Activated naive CD4-positive, alpha-beta T cell treated with Interleukin-2 at 50 U/mL for 16 hours (primary cell): ENCODE data around the gene SNX7.

Experiments
- DNase-seq: peaks from one replicate; pipeline ENCODE4 v3.0.0-alpha.2; 2020

The SNX7 gene

DNA sequence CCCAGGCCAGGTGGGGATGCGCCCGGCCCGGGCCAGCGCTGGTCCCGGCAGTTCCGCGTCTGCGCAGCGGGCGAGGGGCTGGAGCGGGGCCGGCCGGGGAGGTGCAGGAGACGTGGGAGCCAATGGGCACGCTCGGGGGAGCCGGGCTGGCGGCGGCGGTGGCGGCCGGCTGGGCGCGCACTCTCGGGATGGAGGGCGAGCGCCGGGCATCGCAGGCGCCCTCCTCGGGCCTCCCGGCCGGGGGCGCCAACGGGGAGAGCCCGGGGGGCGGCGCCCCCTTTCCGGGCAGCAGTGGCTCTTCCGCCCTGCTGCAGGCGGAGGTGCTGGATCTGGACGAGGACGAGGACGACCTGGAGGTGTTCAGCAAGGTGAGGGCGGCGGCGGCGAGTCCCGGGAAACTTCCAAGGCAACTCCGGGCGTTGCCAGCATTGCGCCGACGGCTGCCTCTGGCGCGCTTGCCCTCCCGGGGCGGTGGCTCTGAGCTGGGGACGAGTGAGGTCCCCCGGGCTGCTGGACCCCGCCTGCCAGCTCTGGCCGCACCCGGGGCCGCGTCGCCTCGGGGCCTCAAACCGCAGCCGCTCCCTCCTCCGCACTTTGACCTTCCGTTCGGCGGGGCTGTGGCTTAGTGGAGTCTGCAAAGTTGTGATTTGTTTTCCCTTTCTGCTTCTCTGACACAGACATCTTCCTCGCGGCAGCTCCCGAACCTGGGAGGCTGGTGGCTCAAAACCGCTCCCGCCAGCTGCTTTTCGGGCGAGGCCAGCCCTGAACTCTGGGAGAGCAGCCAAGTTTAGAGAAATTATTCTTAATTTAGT lies at the start of gene SNX7:
TSS of gene SNX7 (plus strand) at position 178 of the 812 bp plus-strand sequence. CDS start at position 189, 11 bp downstream.
- DNase-seq: peak; percentile 9

DNA sequence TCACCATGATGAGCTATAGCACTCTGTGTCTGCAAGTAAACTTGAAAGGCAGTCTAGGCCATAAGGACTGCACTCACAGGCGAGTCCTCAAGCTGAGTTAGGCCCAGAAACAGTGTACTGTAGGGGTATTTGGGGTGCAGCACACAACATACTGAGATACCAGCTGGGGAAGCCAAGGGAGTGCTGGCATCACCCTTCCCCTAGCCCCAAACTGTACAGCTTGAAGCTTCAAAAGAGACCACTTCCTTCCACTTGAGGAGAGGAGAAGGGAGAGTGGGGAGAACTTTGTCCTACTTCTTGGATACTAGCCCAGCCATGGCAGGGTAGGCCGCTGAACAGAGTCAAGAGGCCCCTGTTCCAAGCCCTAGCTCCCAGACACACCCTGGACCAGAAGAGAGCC lies 24.2 kb upstream of the SNX7 start:
- DNase-seq: no peak

DNA sequence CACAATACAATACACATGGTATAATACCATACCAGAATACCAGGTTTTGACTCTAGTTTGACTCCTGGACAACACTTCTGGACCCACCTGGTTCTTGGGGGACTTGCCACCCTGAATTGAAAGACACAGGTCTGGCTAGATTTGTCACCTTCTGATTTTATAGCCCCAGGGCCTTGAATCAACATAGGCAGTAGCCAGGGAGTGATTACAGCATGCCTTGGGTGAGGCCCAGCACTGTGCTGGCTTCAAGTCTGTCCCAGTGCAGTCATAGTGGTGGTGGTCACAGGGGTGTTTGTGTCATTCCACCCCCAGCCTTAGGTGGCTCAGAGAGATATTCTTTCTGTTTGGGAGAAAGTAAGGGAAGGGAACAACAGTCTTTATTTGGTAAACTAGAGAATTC lies 23.3 kb upstream of the SNX7 start:
- DNase-seq: no peak

DNA sequence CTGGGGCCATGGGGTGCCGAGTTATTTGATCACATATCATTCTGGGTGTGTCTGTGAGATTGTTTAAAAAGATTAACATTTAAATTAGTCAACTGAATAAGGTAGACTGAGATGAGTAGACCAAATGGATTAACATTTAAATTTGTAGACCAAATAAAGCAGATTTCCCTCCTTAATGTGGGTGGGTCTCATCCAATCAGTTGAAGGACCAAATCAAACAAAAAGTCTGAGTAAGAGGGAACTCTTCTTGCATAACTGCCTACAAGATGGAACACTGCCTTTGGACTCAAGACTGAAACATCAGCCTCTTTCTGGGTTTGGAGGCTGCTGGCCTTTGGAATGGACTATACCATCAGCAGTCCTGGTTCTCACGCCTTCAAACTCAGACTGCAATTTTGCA lies 17.0 kb upstream of the SNX7 start:
- DNase-seq: no peak

- DNase-seq: no peak
Observed at GRCh38 chr1:98651116-98651632, 10.3 kb upstream of the SNX7 start.

DNA sequence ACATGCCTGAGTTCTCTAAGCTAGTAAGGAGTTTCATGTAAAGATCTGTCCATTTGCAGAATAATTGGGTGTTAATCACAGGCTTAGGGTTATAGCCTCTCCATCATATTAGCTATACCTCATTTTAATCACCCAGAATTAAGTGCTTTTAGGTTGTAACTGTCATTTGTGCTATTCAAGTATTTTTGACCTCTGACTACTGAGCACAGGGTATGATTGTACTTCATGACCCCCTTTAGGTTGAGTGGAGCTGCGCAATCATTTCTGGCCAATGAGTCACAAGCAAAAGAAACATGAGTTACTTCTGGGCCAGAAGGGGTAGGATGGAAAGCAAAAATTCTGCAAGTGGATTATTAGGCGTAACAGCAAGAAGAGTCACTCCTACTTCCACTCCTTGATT lies 8.4 kb upstream of the SNX7 start:
- no peak for DNase-seq

- no peak for DNase-seq
Observed at GRCh38 chr1:98659879-98660278, 1.6 kb upstream of the SNX7 start.

- no peak for DNase-seq
Observed at GRCh38 chr1:98660940-98661543, 479 bp upstream of the SNX7 start.

GRCh38 chr1:98662356-98662670 lies 792 bp downstream of the SNX7 start:
- DNase-seq: no peak

DNA sequence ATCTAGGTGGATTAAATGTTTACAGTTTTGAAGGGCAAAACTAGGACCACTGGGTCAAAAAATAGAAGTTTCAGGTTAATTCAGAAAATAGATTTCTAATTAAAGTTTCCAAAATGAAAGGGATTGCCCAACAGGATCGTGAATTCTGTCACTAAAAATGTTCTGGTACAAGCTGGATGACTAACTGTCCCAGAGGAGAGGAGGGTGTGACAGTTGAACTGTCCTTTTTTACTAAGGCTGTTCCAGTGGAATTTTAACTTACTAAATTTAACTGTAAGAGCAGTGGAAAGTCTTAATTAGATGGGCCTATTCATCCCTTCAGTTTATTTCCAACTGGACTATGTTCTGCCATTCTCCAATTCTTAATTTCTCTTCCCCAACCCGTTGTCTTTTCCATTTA lies 7.2 kb downstream of the SNX7 start:
- DNase-seq: no peak

DNA sequence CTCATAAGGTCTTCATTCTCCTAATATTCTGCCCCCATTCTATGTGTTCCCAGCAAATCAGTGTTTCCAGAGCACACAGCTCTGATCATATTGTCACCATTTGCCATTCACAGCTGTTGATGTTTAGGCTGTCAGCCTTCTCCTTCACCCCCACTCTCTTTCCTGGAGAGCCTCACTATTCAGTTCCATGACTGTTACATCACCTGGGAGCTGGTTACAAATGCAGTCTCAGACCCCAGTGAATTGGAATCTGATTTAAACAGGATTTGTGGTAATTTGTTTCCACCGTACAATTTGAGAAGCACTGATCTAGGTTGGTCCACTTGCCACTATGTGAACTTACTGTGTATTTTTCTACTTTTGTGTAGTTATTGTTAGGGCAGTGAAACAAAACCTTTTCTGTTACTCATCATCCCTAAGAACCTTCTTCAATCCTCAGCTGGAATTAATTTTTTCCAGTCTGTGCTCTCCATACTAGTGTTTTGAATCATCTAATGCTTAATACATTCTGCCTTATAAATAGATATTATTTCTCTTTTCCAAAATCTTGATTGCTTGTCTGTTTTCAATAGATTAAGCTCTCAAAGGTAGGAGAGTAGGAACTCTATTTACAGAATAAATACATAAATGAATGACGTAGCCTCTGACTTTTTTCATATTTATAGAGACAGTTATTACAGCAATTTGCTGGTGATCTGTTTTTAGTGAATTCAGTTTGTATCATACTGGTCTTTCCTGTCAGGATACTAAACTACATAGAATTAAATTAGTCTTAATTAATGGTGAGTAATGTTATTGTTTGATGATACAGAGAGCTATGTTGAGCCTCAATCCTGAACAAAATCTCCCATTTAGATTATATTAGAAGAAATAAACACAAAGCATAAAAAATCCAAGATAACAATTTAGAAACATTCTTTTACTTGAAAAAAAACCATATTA lies 8.1 kb downstream of the SNX7 start:
- no peak for DNase-seq

- no peak for DNase-seq
Observed at GRCh38 chr1:98672189-98672588, 10.7 kb downstream of the SNX7 start.

GRCh38 chr1:98674075-98674781 lies 12.7 kb downstream of the SNX7 start:
- no peak for DNase-seq

GRCh38 chr1:98675282-98675681 lies 13.8 kb downstream of the SNX7 start:
- DNase-seq: no peak

GRCh38 chr1:98677288-98677687 lies 15.8 kb downstream of the SNX7 start:
- DNase-seq: no peak

- no peak for DNase-seq
Observed at GRCh38 chr1:98681812-98682211, 20.3 kb downstream of the SNX7 start.

GRCh38 chr1:98688110-98688739 lies 26.7 kb downstream of the SNX7 start:
- DNase-seq: no peak

DNA sequence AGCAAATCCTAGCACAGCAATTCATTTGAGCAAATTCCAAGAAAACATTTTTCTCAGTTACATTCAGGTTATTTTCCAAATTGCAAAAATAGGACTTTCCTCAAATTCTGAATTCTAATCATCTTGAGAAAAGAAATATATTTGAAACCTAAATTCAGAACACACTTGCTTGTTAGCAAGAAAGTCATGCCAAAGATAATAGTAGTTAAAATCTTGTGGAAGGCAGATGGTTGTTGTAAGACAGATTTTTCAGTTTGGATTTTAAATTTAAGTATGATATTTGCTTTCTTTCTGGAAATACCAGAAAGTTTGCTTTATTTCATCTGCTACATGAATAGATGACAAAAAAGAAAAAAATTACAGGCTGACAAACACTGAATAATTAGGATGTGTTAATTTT lies 29.1 kb downstream of the SNX7 start:
- no peak for DNase-seq

DNA sequence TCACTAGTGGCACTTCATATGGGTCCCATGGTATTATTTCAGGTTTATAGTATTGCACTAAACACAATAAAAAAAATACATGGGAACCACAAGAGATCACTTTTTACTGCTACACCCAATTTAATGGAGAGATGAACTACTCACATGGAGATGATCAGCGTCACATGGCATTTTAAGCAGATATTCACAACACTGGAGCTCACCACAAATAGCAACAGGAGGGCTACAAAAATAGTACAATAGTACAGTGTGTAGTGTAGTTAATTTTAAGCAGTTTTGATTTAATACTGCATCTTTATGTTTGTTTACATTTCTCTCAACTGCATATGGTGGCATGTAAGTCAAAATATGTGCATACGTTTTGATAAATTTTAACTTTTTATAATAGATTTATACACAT lies 31.0 kb downstream of the SNX7 start:
- DNase-seq: no peak

DNA sequence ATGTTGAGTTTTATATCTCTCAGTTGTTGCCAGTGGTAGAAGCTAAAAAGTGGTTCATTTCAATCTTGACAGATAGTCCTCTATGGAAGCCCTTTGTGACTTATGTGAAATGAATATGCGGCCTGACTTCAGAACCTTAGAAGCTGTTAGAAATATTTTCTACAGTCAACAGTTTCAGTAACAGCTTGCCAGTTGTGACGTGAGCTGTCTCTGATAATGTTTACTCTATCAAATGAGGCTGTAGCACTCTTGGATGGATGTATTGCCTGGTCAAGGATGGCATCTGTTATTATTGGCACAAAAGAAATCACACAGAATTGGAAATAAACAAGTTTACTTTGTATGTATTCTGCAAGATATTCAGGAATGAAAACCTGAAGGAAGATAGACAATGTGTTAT lies 31.9 kb downstream of the SNX7 start:
- no peak for DNase-seq

DNA sequence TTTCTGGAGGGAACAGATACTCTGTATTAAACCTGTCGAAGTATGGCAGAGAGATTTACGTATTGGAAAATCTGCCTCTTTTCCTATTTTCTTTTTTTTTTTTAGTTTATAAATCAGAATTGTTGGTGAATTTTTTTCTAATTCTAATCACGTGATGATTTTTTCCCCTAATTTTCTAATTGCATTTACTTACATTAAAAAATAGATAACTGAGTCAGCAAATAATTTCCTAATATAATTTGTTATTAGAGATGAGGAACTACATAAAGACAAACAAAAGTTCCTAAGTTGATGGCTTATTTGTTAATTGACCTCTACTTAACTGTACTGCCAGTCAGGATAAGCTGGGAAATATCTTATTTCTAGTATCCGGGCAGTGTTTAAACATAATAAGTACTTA lies 34.6 kb downstream of the SNX7 start:
- no peak for DNase-seq

DNA sequence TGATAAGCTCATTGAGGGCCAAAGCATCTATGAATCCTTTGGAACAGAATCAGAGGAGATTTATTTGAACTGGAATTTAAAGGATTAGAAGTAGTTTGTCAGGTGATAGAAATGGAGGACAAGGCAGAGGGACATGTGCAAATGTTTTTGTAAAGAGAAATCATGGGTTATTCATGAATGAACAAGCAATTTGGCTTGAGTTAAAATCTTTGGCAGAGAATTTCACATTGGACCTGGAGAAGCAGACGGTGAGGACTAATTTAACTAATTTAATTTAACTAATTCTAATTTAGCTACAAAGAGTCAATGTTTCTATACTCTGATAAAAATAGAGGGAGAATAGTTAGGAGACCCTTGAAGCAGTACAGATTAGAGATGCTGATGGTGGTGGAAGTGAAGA lies 36.3 kb downstream of the SNX7 start:
- DNase-seq: no peak
